Fibroblast of villous mesenchyme (primary cell): Measurements from ENCODE around the gene CREB3L2. TPM values are rescaled to one million over a fixed set of nuclear protein-coding genes. Genes with fewer than 3 reads are reported as not detected.

Experiments used
- DNase-seq: peaks from one replicate; pipeline ENCODE4 v3.0.0-alpha.2; 2010; ENCODE audit warnings: low read depth
- H3K4me3 ChIP-seq: 2 replicates; pipeline ENCODE4 v1.5.1; 2011; ENCODE audit warnings: low read depth, mild to moderate bottlenecking, low read length
- CTCF ChIP-seq: IDR thresholded peaks from 2 replicates; pipeline ENCODE4 v1.5.1; 2012; ENCODE audit warnings: low read depth, mild to moderate bottlenecking, low read length; ENCODE audit not compliant: insufficient read depth
- total RNA-seq: library from RNA; depleted of rRNA; stranded (reverse); fragments of >200 nt; gene quantifications from 2 replicates; pipeline ENCODE4 v1.2.3, GENCODE V29; 2012

The CREB3L2 gene
- total RNA-seq, 1 donor: 33.2 TPM

- no peak overlapping the region for H3K4me3 ChIP-seq
- DNase-seq: no peak
- TF ChIP-seq CTCF: no peak
These were observed 51.6 kb downstream of the CREB3L2 start for GRCh38 chr7:137950263-137950621.

DNA sequence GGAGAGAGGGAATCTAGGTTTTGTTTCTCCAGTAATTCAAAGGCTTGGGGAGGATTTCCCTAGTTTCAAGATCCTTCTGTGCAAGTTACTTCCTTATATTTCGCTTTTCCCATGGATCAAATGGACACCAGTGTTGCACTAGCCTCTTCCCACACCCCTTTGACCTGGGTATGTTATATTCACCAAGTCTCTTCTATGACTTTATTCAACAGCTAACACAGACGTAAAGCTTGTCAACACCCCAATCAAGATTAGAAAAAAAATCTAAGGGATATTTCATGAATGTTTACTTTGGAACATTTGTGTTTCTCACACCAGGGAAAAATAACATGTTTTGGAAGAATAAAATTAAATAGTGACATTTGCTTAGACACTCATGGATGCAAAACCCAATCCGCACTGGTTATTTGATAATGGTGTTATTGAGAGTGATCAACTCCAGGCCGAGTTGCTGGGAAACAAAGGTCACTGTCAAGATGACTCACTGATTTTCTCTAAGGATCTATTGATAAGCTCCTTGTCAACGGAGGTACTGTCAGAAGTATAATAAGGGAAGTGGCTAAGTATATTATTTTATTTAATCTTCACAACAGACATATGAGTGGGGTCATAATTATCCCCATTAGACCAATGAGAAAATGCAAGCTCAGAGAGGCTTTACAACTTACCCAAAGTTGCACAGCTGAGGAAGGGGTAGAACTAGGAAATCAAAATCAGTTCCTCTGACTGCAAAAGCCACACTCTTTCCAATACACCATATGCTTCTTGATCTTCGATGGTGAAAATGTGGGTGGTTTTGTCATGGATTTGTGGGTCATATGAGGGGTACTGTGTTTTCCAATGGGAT lies 52.2 kb downstream of the CREB3L2 start:
- DNase-seq: no peak
- no peak for TF ChIP-seq CTCF
- no peak overlapping the region for H3K4me3 ChIP-seq

- no peak for DNase-seq
- no peak overlapping the region for H3K4me3 ChIP-seq
- TF ChIP-seq CTCF: no peak
These were observed 53.0 kb downstream of the CREB3L2 start for GRCh38 chr7:137948845-137949330.

DNA sequence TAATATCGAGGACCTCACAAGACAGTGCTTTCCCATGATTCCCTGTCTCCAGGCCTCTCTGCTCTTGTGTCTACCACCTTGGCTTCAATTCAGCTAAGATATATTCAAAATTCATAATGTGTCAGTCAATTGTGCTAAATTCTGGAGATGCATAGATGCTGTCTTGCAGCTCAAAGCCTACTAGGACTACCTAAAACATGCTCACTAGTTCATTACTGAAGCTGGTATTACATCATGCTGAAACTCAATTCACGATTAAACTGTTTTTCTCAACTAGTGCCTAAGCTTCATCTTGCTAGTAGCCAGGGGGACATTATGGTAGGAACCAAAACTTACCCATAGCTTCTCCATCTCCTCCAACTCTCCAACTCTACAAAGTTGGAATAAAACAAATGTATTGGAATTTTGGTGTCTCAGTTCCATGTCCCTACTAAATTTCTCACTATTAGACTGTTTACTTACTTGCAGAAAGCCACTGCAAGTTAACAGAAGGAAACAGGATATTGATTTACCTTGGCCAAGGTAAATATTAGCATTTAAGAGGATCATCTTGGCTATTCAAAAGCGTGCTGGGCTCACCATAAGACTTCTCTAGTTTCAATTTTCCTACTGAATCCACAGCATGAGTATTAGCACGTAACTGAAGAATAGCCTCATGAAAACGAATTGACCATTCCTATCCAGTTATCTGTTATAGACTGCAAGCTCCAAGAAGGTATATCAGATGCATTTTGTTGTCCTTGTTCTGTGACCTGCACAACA lies 53.6 kb downstream of the CREB3L2 start:
- TF ChIP-seq CTCF: no peak
- no peak for DNase-seq
- H3K4me3 ChIP-seq: no peak overlapping the region

GRCh38 chr7:137947046-137947445 lies 54.8 kb downstream of the CREB3L2 start:
- TF ChIP-seq CTCF: no peak
- H3K4me3 ChIP-seq: no peak overlapping the region
- DNase-seq: no peak

GRCh38 chr7:137946011-137946410 lies 55.9 kb downstream of the CREB3L2 start:
- no peak for TF ChIP-seq CTCF
- DNase-seq: no peak
- H3K4me3 ChIP-seq: no peak overlapping the region
